Measurements from ENCODE around the gene DNAI4. TPM values are rescaled to one million over a fixed set of nuclear protein-coding genes. Genes with fewer than 3 reads are reported as not detected.
A peak's percentile ranks its signal among the peaks of the same experiment; 100 is the strongest.
"Not testable (repeated sequence)": the region's sequence is repeated elsewhere in the genome, so short reads cannot be mapped to it uniquely, and the experiment has no call there.

The DNAI4 gene
- 2.2 TPM for total RNA-seq

GRCh38 chr1:66924756-66925557, at the start of gene DNAI4, which contains the start of gene MIER1:
TSS of gene DNAI4 (minus strand) at chr1:66924856. CDS start at chr1:66924831, 25 bp downstream.
TSS of gene MIER1 (plus strand) at chr1:66924990. CDS start at chr1:66925029, 39 bp downstream.
- DNase-seq (ENCODE audit: low read depth in 2 of 3, low spot score in 2 of 3) = peak; percentile 91 to 98 (median 98)

- no peak for DNase-seq (ENCODE audit: low read depth in 2 of 3, low spot score in 2 of 3)
Measured at GRCh38 chr1:66968574-66968973, 43.9 kb upstream of the DNAI4 start.

- DNase-seq (ENCODE audit: low read depth in 2 of 3, low spot score in 2 of 3) = not testable (repeated sequence)
Measured at GRCh38 chr1:66966188-66966873, 41.7 kb upstream of the DNAI4 start.

GRCh38 chr1:66957938-66958337, 33.3 kb upstream of the DNAI4 start:
- no peak for DNase-seq (ENCODE audit: low read depth in 2 of 3, low spot score in 2 of 3)

GRCh38 chr1:66954208-66954607, 29.6 kb upstream of the DNAI4 start:
- no peak for DNase-seq (ENCODE audit: low read depth in 2 of 3, low spot score in 2 of 3)

- DNase-seq (ENCODE audit: low read depth in 2 of 3, low spot score in 2 of 3) = no peak
Measured at GRCh38 chr1:66951513-66951912, 26.9 kb upstream of the DNAI4 start.

- no peak for DNase-seq (ENCODE audit: low read depth in 2 of 3, low spot score in 2 of 3)
Measured at GRCh38 chr1:66947267-66947666, 22.6 kb upstream of the DNAI4 start.

- DNase-seq (ENCODE audit: low read depth in 2 of 3, low spot score in 2 of 3) = no peak
Measured at GRCh38 chr1:66945316-66945715, 20.7 kb upstream of the DNAI4 start.

GRCh38 chr1:66944330-66945274, 19.9 kb upstream of the DNAI4 start:
- DNase-seq (ENCODE audit: low read depth in 2 of 3, low spot score in 2 of 3) = no peak

GRCh38 chr1:66943361-66943969, 18.8 kb upstream of the DNAI4 start:
- no peak for DNase-seq (ENCODE audit: low read depth in 2 of 3, low spot score in 2 of 3)

- DNase-seq (ENCODE audit: low read depth in 2 of 3, low spot score in 2 of 3) = no peak
Measured at GRCh38 chr1:66940981-66941380, 16.3 kb upstream of the DNAI4 start.

- no peak for DNase-seq (ENCODE audit: low read depth in 2 of 3, low spot score in 2 of 3)
Measured at GRCh38 chr1:66938613-66939012, 14.0 kb upstream of the DNAI4 start.

GRCh38 chr1:66937529-66938234, 13.0 kb upstream of the DNAI4 start:
- no peak for DNase-seq (ENCODE audit: low read depth in 2 of 3, low spot score in 2 of 3)

- DNase-seq (ENCODE audit: low read depth in 2 of 3, low spot score in 2 of 3) = no peak
Measured at GRCh38 chr1:66933887-66934700, 9.4 kb upstream of the DNAI4 start.

GRCh38 chr1:66932291-66932690, 7.6 kb upstream of the DNAI4 start:
- DNase-seq (ENCODE audit: low read depth in 2 of 3, low spot score in 2 of 3) = no peak

- no peak for DNase-seq (ENCODE audit: low read depth in 2 of 3, low spot score in 2 of 3)
Measured at GRCh38 chr1:66931590-66931989, 6.9 kb upstream of the DNAI4 start.

GRCh38 chr1:66930823-66931174, 6.1 kb upstream of the DNAI4 start:
- DNase-seq (ENCODE audit: low read depth in 2 of 3, low spot score in 2 of 3) = no peak

GRCh38 chr1:66929999-66930822, 5.6 kb upstream of the DNAI4 start:
- peak; percentile 88 to 95 (median 95) for DNase-seq (ENCODE audit: low read depth in 2 of 3, low spot score in 2 of 3)
